ENCODE data around the gene PCNP.
"Not testable (repeated sequence)": the region's sequence is repeated elsewhere in the genome, so short reads cannot be mapped to it uniquely, and the experiment has no call there.

Gene PCNP

DNA sequence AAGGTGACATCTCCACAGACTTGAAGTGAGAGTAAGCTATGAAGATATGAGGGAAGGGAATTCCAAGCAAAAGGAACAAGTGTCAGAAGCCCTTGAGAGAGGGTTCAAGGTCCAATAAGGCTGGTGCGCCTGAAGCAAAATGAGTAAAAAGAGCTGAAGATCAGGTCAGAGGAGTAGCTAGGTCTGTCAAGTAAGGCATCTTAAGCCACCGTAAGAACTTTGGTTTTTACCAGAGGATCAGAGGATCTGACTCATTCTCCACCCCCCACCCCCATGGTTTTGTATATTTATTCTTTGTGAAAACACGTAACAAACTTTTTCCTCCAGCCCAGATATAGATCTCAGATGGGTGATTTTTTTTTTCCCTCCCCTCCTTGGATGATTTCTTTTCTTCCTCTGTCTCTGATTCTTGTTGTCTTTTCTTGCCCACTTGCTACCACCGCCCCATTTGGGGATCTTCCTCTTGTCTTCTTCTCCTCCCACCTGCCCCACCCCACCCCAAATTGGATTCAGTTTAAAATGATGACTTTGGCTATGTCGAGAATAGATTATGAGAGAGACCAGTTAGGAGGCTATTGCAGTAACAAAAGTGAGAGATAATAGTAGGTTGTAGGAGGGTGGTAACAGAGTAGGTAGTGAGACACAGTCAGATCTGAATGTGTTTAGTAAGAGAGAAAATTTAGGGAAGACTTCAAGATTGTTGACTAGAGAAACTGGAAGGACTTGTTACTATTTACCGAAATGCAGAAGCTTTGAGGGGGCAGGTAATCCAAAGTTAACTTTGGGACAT is 6.3 kb upstream of the PCNP start:
- no peak for DNase-seq

- DNase-seq = no peak
These were observed 2.7 kb upstream of the PCNP start for GRCh38 chr3:101571028-101571895.

- no peak for DNase-seq
These were observed 570 bp downstream of the PCNP start for GRCh38 chr3:101574388-101575112.

- DNase-seq = no peak
These were observed 3.3 kb downstream of the PCNP start for GRCh38 chr3:101577286-101577685.

DNA sequence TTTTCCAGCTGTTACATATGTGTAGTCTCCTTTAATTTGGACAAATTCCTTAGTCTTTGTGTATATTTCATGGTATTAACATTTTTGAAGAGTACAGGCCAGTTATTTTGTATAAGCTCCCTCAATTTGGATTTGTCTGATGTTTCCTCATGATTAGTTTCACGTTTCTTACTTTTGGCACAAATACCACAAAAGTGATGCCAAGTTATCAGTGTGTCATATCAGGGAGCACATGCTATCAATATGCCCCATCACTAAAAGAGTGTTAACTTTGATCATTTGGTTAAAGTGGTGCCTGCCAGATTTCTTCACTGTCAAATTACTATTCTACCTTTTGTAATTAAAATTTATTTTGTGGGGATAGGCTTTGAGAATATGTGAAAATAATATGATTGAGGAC is 14.6 kb downstream of the PCNP start:
- no peak for DNase-seq

- DNase-seq = no peak
These were observed 17.1 kb downstream of the PCNP start for GRCh38 chr3:101591071-101591470.

DNA sequence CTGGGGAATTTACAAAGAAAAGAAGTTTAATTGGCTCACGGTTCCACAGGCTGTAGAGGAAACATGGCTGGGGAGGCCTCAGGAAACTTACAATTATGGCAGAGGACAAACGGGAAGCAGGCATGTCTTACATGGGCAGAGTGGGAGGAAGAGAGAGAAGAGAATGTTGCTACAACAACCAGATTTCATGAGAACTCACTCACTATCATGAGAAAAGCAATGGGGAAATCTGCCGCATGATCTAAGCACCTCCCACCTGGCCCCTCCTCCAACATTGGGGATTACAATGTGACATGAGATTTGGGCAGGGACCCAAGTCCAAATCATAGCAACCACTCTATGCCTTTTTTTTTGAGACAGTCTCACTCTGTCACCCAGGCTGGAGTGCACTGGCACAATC is 28.8 kb downstream of the PCNP start:
- no peak for DNase-seq

DNA sequence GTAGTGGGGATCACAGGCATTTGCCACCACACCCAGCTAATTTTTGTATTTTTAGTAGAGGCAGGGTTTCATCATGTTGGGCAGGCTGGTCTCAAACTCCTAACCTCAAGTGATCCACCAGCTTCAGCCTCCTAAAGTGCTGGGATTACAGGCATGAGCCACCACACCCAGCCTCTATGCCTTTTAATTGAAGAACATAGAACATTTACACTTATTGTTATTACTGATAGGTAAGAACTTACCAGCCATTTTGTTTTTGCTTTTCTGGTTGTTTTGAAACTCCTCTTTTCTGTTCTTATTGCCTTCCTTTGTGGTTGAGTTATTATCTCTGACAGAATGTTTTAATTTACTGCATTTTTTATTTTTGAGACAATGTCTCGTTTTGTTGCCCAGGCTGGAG is 29.2 kb downstream of the PCNP start:
- no peak for DNase-seq

DNA sequence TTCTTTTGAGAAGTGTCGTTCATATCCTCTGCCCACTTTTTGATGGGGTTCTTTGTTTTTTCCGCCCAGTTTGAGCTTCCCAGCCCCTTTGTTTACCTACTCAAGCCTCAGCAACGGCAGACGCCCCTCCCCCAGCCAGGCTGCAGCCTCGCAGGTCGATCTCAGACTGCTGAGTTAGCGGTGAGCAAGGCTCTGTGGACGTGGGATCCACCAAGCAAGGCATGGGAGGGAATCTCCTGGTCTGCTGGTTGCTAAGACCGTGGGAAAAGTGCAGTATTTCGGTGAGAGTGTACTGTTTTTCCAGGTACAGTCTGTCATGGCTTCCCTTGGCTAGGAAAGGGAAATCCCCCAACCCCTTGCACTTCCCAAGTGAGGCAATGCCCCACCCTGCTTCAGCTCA is 31.4 kb downstream of the PCNP start:
- DNase-seq = not testable (repeated sequence)

DNA sequence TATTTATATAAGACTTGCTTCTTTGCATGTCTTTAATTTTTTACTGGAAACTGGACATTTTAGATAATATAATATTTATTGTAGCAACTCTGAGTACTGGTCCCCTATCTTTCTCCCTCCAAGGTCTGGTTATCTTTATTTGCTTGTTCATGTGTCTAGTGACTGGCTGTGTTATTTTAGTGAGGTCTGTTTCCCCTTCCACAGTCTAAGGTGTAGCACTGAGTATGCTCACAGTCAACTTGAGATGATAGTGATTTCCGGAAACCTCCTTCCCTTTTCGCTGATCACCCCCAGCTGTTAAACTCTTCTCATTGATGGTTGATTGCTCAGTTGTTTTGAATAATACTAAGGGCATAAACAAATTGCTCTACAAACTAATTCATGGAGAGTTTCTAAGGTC is 37.0 kb downstream of the PCNP start:
- DNase-seq = no peak

- DNase-seq = not testable (repeated sequence)
These were observed 39.0 kb downstream of the PCNP start for GRCh38 chr3:101613014-101613413.

DNA sequence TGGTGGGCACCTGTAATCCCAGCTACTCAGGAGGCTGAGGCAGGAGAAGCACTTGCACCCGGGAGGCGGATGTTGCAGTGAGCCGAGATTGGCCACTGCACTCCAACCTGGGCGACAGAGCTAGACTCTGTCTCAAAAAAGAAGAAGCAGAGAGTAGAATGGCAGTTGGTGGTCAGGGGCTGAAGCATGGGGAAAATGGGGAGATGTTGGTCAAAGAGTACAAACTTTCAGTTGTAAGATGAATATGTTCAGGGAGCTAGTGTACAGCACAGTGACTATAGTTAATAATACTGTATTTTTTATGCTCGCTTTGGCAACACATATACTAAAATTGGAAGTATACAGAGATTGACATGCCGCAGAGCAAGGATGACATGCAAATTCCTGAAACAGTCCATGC is 41.5 kb downstream of the PCNP start:
- DNase-seq = no peak

- no peak for DNase-seq
These were observed 43.5 kb downstream of the PCNP start for GRCh38 chr3:101617478-101617877.

DNA sequence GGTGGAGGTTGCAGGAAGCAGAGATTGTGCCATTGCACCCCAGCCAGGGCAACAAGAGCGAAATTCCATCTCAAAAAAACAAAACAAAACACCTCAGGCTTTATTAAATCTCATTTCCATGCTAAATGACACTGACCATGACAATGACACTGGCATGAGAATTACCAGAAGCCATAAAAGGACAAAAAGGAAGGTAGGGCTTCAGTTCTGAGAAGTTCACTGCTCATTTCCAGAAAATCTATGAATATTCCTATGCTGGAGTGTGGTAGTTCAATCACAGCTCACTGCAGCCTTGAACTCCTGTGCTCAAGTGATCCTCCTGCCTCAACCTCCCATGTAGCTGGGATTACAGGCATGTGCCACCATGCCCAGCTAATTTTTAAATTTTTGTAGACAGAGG is 44.7 kb downstream of the PCNP start:
- DNase-seq = no peak

DNA sequence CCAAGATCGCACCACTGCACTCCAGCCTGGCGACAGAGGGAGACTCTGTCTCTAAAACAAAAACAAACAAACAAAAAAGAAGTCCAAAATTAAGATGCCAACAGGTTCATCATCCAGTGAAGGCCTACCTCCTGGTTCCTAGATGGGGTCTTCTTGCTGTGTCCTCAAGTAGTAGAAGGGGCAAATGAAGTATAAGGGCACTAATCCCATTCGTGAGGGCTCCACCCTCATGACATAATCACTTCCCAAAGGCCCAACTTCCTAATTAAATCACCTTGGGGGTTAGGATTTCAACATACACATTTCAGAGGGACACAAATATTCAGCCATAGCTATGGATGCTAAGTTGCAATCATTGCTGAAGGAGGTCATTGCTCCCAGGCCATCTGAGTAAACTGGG is 45.8 kb downstream of the PCNP start:
- DNase-seq = no peak

- DNase-seq = no peak
These were observed 49.7 kb downstream of the PCNP start for GRCh38 chr3:101623656-101624055.

DNA sequence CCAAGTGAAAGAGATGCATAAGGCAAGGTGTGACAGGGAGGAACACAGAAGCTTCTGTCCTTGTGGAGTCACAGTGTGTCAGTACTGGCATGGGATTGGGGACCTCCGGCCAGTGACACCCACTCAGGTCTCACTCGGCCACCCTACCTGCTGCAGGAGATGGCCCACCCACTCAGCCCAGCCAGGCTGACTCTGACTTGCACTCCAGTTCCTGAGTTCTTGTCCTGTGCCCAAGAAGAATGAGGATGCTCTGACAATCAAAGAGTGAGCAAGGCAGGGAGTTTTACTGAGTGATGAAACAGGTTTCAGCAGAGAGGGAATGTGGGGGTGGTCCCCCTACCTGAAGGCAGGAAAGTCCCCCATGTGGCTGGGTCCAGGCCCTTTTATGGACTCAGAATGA is 50.9 kb downstream of the PCNP start:
- no peak for DNase-seq

DNA sequence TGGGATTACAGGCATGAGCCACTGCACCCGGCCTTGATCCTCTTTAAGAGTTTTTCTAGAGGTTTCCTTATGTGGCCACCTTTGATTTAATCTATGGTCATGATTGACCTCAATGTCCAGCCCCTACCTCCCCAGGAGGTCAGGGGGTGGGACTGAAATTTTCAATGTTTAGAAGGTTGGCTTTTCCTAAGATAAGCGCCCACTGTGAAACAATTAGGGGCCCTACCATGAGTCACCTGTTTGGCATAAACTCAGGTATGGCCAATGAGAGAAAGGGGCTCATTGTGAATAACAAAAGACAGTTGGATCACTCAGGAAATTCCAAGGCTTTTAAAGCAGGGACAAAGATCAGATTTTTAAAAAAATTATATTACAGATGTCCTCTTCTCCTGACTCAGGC is 51.9 kb downstream of the PCNP start:
- DNase-seq = no peak

DNA sequence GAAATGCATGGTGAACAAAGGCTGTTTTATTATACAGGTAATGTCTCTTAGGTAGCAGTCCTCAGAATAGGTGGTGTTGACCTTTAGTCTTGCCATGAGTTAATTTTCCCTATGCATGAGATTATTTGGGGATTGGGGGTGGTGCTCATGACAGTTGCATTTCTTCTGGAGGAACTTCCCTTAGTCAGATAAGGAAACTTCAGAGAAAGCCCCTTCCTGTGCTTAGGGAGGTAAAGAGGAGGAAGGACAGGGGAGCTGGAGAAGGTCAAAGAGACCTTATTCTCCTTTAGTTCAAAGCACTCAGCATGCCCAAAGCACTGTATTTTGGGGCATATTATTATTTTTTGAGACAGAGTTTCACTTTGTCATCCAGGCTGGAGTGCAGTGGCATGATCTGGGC is 55.2 kb downstream of the PCNP start:
- no peak for DNase-seq

DNA sequence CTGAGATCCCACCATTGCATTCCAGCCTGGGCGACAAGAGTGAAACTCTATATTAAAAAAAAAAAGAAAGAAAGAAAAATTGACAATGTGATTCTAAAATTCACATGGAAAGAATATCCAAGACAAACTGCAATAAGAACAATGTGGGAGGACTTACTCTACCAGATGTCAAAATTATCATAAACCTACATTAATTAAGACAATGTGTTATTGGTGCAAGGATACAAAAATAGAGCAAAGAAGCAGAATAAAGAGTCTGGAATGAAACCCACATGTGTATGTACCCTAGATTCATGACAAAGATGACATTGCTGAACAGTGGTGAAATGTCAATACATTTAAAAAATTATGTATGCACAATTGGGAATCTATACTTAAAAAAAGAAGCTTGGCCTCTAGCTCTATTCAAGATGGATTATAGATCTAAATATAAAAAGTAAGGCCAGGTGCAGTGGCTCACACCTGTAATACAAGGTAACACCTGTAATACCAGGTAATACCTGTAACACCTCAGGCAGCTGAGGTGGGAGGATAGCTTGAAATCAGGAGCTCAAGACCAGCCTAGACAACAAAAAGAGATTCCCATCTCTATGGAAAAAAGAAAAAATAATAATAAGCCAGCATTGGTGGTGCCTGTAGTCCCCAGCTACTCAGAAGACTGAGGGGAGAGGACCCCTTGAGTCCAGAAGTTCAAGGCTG is 57.3 kb downstream of the PCNP start:
- DNase-seq = no peak

DNA sequence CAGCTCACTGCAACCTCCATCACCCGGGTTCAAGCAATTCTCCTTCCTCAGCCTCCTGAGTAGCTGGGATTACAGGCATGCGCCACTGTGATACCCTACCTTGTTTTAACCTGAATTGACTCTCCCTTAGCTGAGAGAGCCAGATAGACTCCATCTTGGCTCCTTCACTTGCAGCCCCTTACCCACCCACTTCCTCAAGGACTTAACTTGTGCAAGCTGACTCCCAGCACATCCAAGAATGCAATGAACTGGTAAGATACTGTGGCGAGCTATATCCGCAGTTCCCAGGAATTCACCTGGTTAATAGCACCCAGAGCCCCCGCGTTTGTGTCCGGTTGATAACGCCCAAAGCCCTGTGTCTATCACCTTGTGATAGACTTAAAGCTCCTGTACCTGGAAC is 58.0 kb downstream of the PCNP start:
- DNase-seq = not testable (repeated sequence)

- DNase-seq = no peak
These were observed 58.6 kb downstream of the PCNP start for GRCh38 chr3:101632586-101632985.

GRCh38 chr3:101633186-101633585 is 59.2 kb downstream of the PCNP start:
- DNase-seq = no peak

Data from amniotic stem cell (primary cell).